Tibial nerve (tissue), 4 donors: ENCODE measurements around the gene PLCB1.

Experiments used
- CTCF ChIP-seq, 5 experiments: fragments of 200-600 bp in 3 of 5; fragments of 450-650 bp in 2 of 5; sonication (generic) in 3 of 5; IDR thresholded peaks; one replicate each; pipeline ENCODE4 v1.5.1; 2016 to 2019; ENCODE audit warnings: antibody characterized with exemption in 5 of 5, mild to moderate bottlenecking in 3 of 5, moderate library complexity in 2 of 5
- EP300 ChIP-seq, 2 donors: sonication (generic); formaldehyde crosslinking; IDR thresholded peaks; one replicate each; pipeline ENCODE4 v1.6.1; 2017; ENCODE audit warnings: antibody characterized with exemption in 2 of 2, mild to moderate bottlenecking in 1 of 2

GRCh38 chr20:8210749-8211148 is 78.7 kb downstream of the PLCB1 start:
- TF ChIP-seq CTCF (IDR thresholded peaks at IDR 0.05) (no peak), EP300 (IDR thresholded peaks at IDR 0.05) (no peak)
